ENCODE data around the gene ARFIP1.

Gene ARFIP1

GRCh38 chr4:152805071-152805650, 25.4 kb downstream of the ARFIP1 start:
- no peaks in the 10 kb centered on the region for H3K36me3 ChIP-seq
- H3K4me3 ChIP-seq (ENCODE audit: low read depth, low read length), result no peak overlapping the region
- peaks cover 5% of the 10 kb centered on the region; the same call in 1 of the 2 replicates for H3K4me1 ChIP-seq
- no peak for DNase-seq
- no peak for TF ChIP-seq CTCF (IDR thresholded peaks at IDR 0.05; ENCODE audit: low read depth, low read length)
- no peaks in the 10 kb centered on the region for H3K27me3 ChIP-seq
- H3K9me3 ChIP-seq, result no peaks in the 10 kb centered on the region

- H3K4me1 ChIP-seq, result peaks cover 5% of the 10 kb centered on the region; the same call in 1 of the 2 replicates
- no peaks in the 10 kb centered on the region for H3K27me3 ChIP-seq
- H3K4me3 ChIP-seq (ENCODE audit: low read depth, low read length), result no peak overlapping the region
- no peak for TF ChIP-seq CTCF (IDR thresholded peaks at IDR 0.05; ENCODE audit: low read depth, low read length)
- H3K36me3 ChIP-seq, result no peaks in the 10 kb centered on the region
- H3K9me3 ChIP-seq, result no peaks in the 10 kb centered on the region
- DNase-seq, result no peak
These were observed 26.1 kb downstream of the ARFIP1 start for GRCh38 chr4:152805818-152806217.

- Histone ChIP-seq H3K4me1 (peaks cover 5% of the 10 kb centered on the region; the same call in 1 of the 2 replicates), H3K27me3 (no peaks in the 10 kb centered on the region), H3K36me3 (no peaks in the 10 kb centered on the region), H3K4me3 (ENCODE audit: low read depth, low read length) (no peak overlapping the region), H3K9me3 (no peaks in the 10 kb centered on the region)
- TF ChIP-seq CTCF (IDR thresholded peaks at IDR 0.05; ENCODE audit: low read depth, low read length), result no peak
- DNase-seq, result no peak
These were observed 26.9 kb downstream of the ARFIP1 start for GRCh38 chr4:152806501-152807125.

GRCh38 chr4:152807294-152807829, 27.6 kb downstream of the ARFIP1 start:
- TF ChIP-seq CTCF (IDR thresholded peaks at IDR 0.05; ENCODE audit: low read depth, low read length), result no peak
- Histone ChIP-seq H3K9me3 (no peaks in the 10 kb centered on the region), H3K4me3 (ENCODE audit: low read depth, low read length) (no peak overlapping the region), H3K4me1 (peaks cover 5% of the 10 kb centered on the region; the same call in 1 of the 2 replicates), H3K27me3 (no peaks in the 10 kb centered on the region), H3K36me3 (no peaks in the 10 kb centered on the region)
- no peak for DNase-seq

- H3K9me3 ChIP-seq, result no peaks in the 10 kb centered on the region
- no peak overlapping the region for H3K4me3 ChIP-seq (ENCODE audit: low read depth, low read length)
- no peaks in the 10 kb centered on the region for H3K36me3 ChIP-seq
- no peaks in the 10 kb centered on the region for H3K4me1 ChIP-seq
- no peak for TF ChIP-seq CTCF (IDR thresholded peaks at IDR 0.05; ENCODE audit: low read depth, low read length)
- no peaks in the 10 kb centered on the region for H3K27me3 ChIP-seq
- DNase-seq, result no peak
These were observed 28.9 kb downstream of the ARFIP1 start for GRCh38 chr4:152808670-152809069.

- no peak for DNase-seq
- no peaks in the 10 kb centered on the region for H3K4me1 ChIP-seq
- no peaks in the 10 kb centered on the region for H3K27me3 ChIP-seq
- no peaks in the 10 kb centered on the region for H3K9me3 ChIP-seq
- no peak overlapping the region for H3K4me3 ChIP-seq (ENCODE audit: low read depth, low read length)
- no peak for TF ChIP-seq CTCF (IDR thresholded peaks at IDR 0.05; ENCODE audit: low read depth, low read length)
- H3K36me3 ChIP-seq, result no peaks in the 10 kb centered on the region
These were observed 31.0 kb downstream of the ARFIP1 start for GRCh38 chr4:152810715-152811287.
